ENCODE results near the gene GPX1.
A peak's percentile ranks its signal among the peaks of the same experiment; 100 is the strongest.
"Not testable (repeated sequence)": the region's sequence is repeated elsewhere in the genome, so short reads cannot be mapped to it uniquely, and the experiment has no call there.

The GPX1 gene

GRCh38 chr3:49383387-49383786 is 25.2 kb upstream of the GPX1 start:
- no peaks in the 10 kb centered on the region for H3K27me3 Mint-ChIP-seq
- no peaks in the 10 kb centered on the region for H3K9me3 Mint-ChIP-seq
- peaks cover 30% of the 10 kb centered on the region for H3K36me3 Mint-ChIP-seq (ENCODE audit: low read depth)
- intact Hi-C loops (cut with micrococcal nuclease): no loop called here
- peak overlapping the region; percentile 7 for H3K27ac Mint-ChIP-seq
- no peak overlapping the region for H3K4me3 Mint-ChIP-seq
- peaks cover 63% of the 10 kb centered on the region for H3K4me1 Mint-ChIP-seq (ENCODE audit: low read depth)

- intact Hi-C loops (cut with micrococcal nuclease): loop anchor here (10.0 kb wide), 1 partner anchor 64 kb away; no protein-coding TSS in a partner anchor
- no peaks in the 10 kb centered on the region for H3K27me3 Mint-ChIP-seq
- peaks cover 66% of the 10 kb centered on the region for H3K4me1 Mint-ChIP-seq (ENCODE audit: low read depth)
- H3K9me3 Mint-ChIP-seq: no peaks in the 10 kb centered on the region
- no peak overlapping the region for H3K27ac Mint-ChIP-seq
- no peak overlapping the region for H3K4me3 Mint-ChIP-seq
- peaks cover 48% of the 10 kb centered on the region for H3K36me3 Mint-ChIP-seq (ENCODE audit: low read depth)
These were observed 20.2 kb upstream of the GPX1 start for GRCh38 chr3:49378249-49378895.

- no peaks in the 10 kb centered on the region for H3K9me3 Mint-ChIP-seq
- intact Hi-C loops (cut with micrococcal nuclease): loop anchor here (10.0 kb wide), 1 partner anchor 63 kb away; no protein-coding TSS in a partner anchor
These were observed 19.3 kb upstream of the GPX1 start for GRCh38 chr3:49377483-49377882.

GRCh38 chr3:49371946-49372345 is 13.8 kb upstream of the GPX1 start:
- no peaks in the 10 kb centered on the region for H3K9me3 Mint-ChIP-seq
- H3K4me3 Mint-ChIP-seq: no peak overlapping the region
- H3K36me3 Mint-ChIP-seq (ENCODE audit: low read depth): peaks cover 94% of the 10 kb centered on the region
- intact Hi-C loops (cut with micrococcal nuclease): loop anchor here (5.0 to 10.0 kb wide), 2 partner anchors 35 to 57 kb away; no protein-coding TSS in a partner anchor
- no peak overlapping the region for H3K27ac Mint-ChIP-seq
- H3K27me3 Mint-ChIP-seq: no peaks in the 10 kb centered on the region
- peaks cover 42% of the 10 kb centered on the region for H3K4me1 Mint-ChIP-seq (ENCODE audit: low read depth)

More at GRCh38 chr3:49377483-49377882, 19.3 kb upstream of the GPX1 start:
- H3K36me3 Mint-ChIP-seq (ENCODE audit: low read depth): peaks cover 48% of the 10 kb centered on the region
- H3K27me3 Mint-ChIP-seq: no peaks in the 10 kb centered on the region
- no peak overlapping the region for H3K4me3 Mint-ChIP-seq
- peaks cover 69% of the 10 kb centered on the region for H3K4me1 Mint-ChIP-seq (ENCODE audit: low read depth)
- no peak overlapping the region for H3K27ac Mint-ChIP-seq

- Mint-ChIP-seq H3K36me3 (ENCODE audit: low read depth) (peaks cover 98% of the 10 kb centered on the region), H3K9me3 (no peaks in the 10 kb centered on the region), H3K27ac (no peak overlapping the region), H3K4me3 (no peak overlapping the region), H3K4me1 (ENCODE audit: low read depth) (peaks cover 31% of the 10 kb centered on the region), H3K27me3 (no peaks in the 10 kb centered on the region)
- intact Hi-C loops (cut with micrococcal nuclease): loop anchor here (5.0 to 10.0 kb wide), 2 partner anchors 33 to 56 kb away; no protein-coding TSS in a partner anchor
These were observed 12.6 kb upstream of the GPX1 start for GRCh38 chr3:49370585-49371290.

GRCh38 chr3:49362561-49362960 is 4.4 kb upstream of the GPX1 start:
- no peak overlapping the region for H3K4me3 Mint-ChIP-seq
- H3K4me1 Mint-ChIP-seq (ENCODE audit: low read depth): peaks cover 31% of the 10 kb centered on the region
- H3K27me3 Mint-ChIP-seq: no peaks in the 10 kb centered on the region
- H3K36me3 Mint-ChIP-seq (ENCODE audit: low read depth): peaks cover 100% of the 10 kb centered on the region
- intact Hi-C loops (cut with micrococcal nuclease): no loop called here
- H3K27ac Mint-ChIP-seq: peak overlapping the region; percentile 32
- H3K9me3 Mint-ChIP-seq: no peaks in the 10 kb centered on the region

GRCh38 chr3:49359623-49360022 is 1.5 kb upstream of the GPX1 start:
- Mint-ChIP-seq H3K4me1 (ENCODE audit: low read depth) (peaks cover 46% of the 10 kb centered on the region), H3K36me3 (ENCODE audit: low read depth) (peaks cover 100% of the 10 kb centered on the region), H3K4me3 (no peak overlapping the region), H3K27ac (no peak overlapping the region), H3K9me3 (no peaks in the 10 kb centered on the region), H3K27me3 (no peaks in the 10 kb centered on the region)
- intact Hi-C loops (cut with micrococcal nuclease): no loop called here

- Mint-ChIP-seq H3K36me3 (ENCODE audit: low read depth) (peaks cover 99% of the 10 kb centered on the region), H3K9me3 (no peaks in the 10 kb centered on the region), H3K27me3 (no peaks in the 10 kb centered on the region), H3K4me1 (ENCODE audit: low read depth) (peaks cover 53% of the 10 kb centered on the region), H3K4me3 (peak overlapping the region; percentile 97), H3K27ac (peak overlapping the region; percentile 98)
- intact Hi-C loops (cut with micrococcal nuclease): loop anchor here (1.0 kb wide), 1 partner anchor 19 kb away; the partner anchor contains the start of gene USP4
These were observed 702 bp upstream of the GPX1 start for GRCh38 chr3:49358884-49359225.

- peaks cover 87% of the 10 kb centered on the region for H3K36me3 Mint-ChIP-seq (ENCODE audit: low read depth)
These were observed 523 bp downstream of the GPX1 start for GRCh38 chr3:49357443-49358216.

GRCh38 chr3:49357095-49357442 is 1.1 kb downstream of the GPX1 start:
- Mint-ChIP-seq H3K36me3 (ENCODE audit: low read depth) (peaks cover 81% of the 10 kb centered on the region), H3K4me1 (ENCODE audit: low read depth) (peaks cover 66% of the 10 kb centered on the region), H3K4me3 (peak overlapping the region; percentile 97), H3K27ac (peak overlapping the region; percentile 98)
- intact Hi-C loops (cut with micrococcal nuclease); H3K27me3 Mint-ChIP-seq; H3K9me3 Mint-ChIP-seq: not testable (repeated sequence)

More at GRCh38 chr3:49357443-49358216, 523 bp downstream of the GPX1 start:
- H3K9me3 Mint-ChIP-seq, H3K27me3 Mint-ChIP-seq: not testable (repeated sequence)
- Mint-ChIP-seq H3K4me1 (ENCODE audit: low read depth) (peaks cover 65% of the 10 kb centered on the region), H3K27ac (peak overlapping the region; percentile 98), H3K4me3 (peak overlapping the region; percentile 97)
- intact Hi-C loops (cut with micrococcal nuclease): loop anchor here (1.0 kb wide), 1 partner anchor 17 kb away; the partner anchor contains the start of gene USP4

GRCh38 chr3:49352890-49353421 is 5.2 kb downstream of the GPX1 start:
- intact Hi-C loops (cut with micrococcal nuclease): no loop called here
- Mint-ChIP-seq H3K27ac (peak overlapping the region; percentile 98), H3K27me3 (no peaks in the 10 kb centered on the region), H3K36me3 (ENCODE audit: low read depth) (peaks cover 40% of the 10 kb centered on the region), H3K4me3 (peak overlapping the region; percentile 21), H3K4me1 (ENCODE audit: low read depth) (peaks cover 76% of the 10 kb centered on the region), H3K9me3 (no peaks in the 10 kb centered on the region)

GRCh38 chr3:49352281-49352680 is 5.9 kb downstream of the GPX1 start:
- intact Hi-C loops (cut with micrococcal nuclease): no loop called here
- Mint-ChIP-seq H3K27me3 (no peaks in the 10 kb centered on the region), H3K4me3 (peak overlapping the region; percentile 64), H3K36me3 (ENCODE audit: low read depth) (peaks cover 33% of the 10 kb centered on the region), H3K27ac (peak overlapping the region; percentile 98), H3K9me3 (no peaks in the 10 kb centered on the region), H3K4me1 (ENCODE audit: low read depth) (peaks cover 79% of the 10 kb centered on the region)

- H3K27ac Mint-ChIP-seq: peak overlapping the region; percentile 98
- intact Hi-C loops (cut with micrococcal nuclease): no loop called here
- peak overlapping the region; percentile 64 for H3K4me3 Mint-ChIP-seq
- no peaks in the 10 kb centered on the region for H3K9me3 Mint-ChIP-seq
- peaks cover 85% of the 10 kb centered on the region for H3K4me1 Mint-ChIP-seq (ENCODE audit: low read depth)
- H3K36me3 Mint-ChIP-seq (ENCODE audit: low read depth): peaks cover 26% of the 10 kb centered on the region
- H3K27me3 Mint-ChIP-seq: no peaks in the 10 kb centered on the region
These were observed 6.6 kb downstream of the GPX1 start for GRCh38 chr3:49351521-49352011.
